NCI-H2029 treated with DMSO at 0.1 percent for 48 hours (cell line): ENCODE measurements around the gene TMED4.
"Not testable (repeated sequence)": the region's sequence is repeated elsewhere in the genome, so short reads cannot be mapped to it uniquely, and the experiment has no call there.

Source experiments
- DNase-seq: peaks from one replicate; lab custom pipeline; 2025; lab: John Stamatoyannopoulos, UW

TMED4 gene

GRCh38 chr7:44607141-44608068, 25.4 kb upstream of the TMED4 start:
- no peak for DNase-seq

- DNase-seq, result peak; percentile 93
Measured at GRCh38 chr7:44606341-44607140, 24.5 kb upstream of the TMED4 start, which contains the start of gene OGDH. OGDH (plus strand) TSS chr7:44606627; CDS start chr7:44624344, 17,717 bp downstream.

DNA sequence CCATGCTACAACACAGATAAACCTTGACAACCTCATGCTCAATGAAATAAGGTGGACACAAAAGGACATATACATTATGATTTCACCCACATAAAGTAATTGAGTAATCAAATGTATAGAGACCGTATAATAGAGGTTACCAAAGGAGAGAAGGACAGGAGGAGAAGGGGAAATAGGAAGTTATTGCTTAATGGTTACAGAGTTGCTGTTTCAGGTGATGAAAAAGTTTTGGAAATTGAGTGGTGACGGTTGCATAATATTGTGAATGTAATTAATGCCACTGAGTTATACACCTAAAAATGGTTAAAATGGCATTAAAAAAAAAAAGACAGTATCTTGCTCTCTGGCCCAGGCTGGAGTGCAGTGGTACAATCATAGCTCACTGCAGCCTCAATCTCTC, 22.9 kb upstream of the TMED4 start:
- no peak for DNase-seq

DNA sequence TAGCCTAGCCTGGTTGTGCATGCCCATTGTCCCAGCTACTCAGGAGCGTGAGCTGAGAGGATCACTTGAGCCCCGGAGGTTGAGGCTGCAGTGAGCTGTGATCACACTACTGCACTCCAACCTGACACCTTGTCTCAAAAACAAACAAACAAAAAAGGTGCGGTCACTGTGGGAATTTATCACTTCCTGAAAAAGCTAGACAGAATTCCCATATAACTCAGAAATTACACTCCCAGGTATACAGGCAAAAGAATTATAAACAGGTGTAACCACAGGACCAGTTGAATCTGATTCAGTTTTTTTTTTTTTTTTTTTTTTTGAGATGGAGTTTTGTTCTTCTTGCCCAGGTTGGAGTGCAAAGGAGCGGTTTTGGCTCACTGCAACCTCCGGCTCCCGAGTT, 21.2 kb upstream of the TMED4 start:
- peak; percentile 36 for DNase-seq

GRCh38 chr7:44602576-44602910, 20.5 kb upstream of the TMED4 start:
- DNase-seq, result no peak

DNA sequence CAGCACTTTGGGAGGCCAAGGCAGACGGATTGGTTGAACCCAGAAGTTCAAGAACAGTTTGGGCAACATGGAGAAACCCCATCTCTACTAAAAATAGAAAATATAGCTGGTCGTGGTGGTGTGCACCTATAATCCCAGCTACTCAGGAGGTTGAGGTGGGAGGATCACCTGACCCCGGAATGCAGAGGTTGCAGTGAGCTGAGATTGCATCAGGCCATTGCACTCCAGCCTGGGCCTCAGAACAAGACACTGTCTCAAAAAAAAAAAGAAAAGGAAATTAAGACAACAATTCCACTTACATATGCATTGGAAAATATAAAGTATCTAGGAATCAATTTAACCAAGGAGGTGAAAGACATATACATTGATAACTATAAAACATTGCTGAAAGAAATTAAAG, 17.2 kb upstream of the TMED4 start:
- DNase-seq, result no peak

- not testable (repeated sequence) for DNase-seq
Measured at GRCh38 chr7:44597181-44597580, 15.2 kb upstream of the TMED4 start.

DNA sequence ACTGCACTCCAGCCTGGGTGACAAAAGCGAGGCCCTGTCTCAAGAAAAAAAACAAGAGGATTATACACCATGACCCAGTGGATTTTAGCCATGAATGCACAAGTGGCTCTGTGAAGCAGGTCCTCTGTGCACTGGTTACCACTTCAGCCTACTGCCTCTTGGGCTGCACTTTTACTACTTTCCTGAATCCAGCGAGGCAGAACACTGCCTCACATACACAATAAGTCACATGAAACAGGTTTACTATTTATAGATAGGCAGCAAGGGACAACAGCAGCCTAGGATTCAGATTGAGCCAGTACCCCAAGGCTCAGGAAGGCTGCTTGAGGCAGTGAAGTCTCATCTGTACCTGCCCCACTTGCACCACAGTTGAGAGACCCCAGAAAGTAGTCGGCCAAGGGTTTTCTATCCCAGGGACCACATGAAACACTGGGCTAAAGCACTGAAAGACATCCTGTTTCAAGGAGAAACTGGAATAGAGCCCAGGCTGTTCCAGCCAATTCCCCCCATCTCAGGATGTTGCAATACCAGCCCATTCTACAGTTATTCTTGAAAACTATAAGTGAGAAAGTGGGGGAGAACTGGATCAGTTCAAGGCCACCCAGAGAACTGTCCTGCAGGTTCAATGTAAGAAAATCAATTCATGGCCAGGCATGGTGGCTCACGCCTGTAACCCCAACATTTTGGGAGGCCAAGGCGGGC, 14.1 kb upstream of the TMED4 start:
- DNase-seq, result no peak

- no peak for DNase-seq
Measured at GRCh38 chr7:44590910-44591309, 8.9 kb upstream of the TMED4 start.

DNA sequence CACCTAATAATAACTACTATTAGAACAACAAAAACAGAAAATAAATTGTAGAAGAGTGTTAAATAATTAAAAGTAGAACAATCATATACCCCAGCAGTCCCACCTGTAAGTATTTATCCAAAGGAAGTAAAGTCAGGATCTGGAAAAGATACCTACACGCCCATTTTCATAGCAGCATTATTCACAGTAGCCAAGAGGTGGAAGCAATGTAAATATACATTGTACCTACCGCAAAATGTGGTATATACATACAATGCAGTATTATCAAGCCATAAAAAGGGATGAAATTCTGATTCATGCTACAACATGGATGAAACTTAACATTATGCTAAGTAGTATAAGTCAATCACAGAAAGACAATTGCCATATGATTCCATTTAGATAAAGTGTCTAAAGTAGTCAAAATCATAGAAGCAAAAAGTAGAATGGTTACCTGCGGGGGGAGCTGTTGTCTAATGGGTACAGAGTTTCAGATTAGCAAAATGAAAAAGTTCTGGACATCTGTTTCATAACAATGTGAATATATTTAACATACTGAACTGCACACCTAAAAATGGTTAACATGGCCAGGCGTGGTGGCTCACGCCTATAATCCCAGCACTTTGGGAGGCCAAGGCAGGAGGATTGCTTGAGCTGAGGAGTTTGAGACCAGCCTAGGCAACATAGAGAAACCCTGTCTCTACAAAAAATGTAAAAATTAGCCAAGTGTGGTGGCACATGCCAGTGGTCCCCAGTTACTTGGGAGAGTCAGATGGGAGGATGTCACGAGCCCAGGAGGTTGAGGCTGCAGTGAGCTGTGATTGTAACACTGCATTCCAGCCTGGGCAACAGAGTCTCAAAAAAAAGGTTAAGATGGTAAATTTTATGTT, 6.0 kb upstream of the TMED4 start:
- DNase-seq, result peak; percentile 15

DNA sequence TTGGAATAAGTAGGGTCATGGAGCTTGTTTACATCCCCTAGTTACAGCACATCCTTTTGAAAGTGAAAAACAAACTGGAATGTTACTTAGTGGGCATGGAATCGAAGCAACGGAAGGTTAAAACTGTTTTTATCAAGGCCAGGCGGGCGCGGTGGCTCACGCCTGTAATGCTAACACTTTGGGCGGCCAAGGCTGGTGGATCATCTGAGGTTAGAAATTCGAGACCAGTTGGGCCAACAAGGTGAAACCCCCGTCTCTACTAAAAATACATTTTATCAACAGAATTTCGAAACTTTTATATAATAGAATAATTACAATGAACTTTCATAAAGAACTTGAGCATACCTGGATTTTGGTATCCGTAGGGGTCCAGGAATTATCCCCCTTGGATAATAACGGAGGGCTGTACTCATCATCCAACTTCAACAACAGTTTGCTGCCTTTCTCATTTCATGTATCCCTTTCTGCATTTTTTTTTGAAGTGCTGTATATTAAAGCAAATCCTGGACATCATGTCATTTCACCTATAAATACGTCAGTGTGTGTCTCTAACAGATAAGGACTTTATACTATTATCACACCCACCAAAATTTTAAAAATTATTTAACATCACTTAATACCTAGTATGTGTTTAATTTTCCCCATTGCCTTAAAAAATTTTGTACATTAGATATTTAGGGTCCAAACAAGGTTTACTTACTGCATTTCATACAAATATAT, 1.3 kb upstream of the TMED4 start:
- DNase-seq, result no peak

DNA sequence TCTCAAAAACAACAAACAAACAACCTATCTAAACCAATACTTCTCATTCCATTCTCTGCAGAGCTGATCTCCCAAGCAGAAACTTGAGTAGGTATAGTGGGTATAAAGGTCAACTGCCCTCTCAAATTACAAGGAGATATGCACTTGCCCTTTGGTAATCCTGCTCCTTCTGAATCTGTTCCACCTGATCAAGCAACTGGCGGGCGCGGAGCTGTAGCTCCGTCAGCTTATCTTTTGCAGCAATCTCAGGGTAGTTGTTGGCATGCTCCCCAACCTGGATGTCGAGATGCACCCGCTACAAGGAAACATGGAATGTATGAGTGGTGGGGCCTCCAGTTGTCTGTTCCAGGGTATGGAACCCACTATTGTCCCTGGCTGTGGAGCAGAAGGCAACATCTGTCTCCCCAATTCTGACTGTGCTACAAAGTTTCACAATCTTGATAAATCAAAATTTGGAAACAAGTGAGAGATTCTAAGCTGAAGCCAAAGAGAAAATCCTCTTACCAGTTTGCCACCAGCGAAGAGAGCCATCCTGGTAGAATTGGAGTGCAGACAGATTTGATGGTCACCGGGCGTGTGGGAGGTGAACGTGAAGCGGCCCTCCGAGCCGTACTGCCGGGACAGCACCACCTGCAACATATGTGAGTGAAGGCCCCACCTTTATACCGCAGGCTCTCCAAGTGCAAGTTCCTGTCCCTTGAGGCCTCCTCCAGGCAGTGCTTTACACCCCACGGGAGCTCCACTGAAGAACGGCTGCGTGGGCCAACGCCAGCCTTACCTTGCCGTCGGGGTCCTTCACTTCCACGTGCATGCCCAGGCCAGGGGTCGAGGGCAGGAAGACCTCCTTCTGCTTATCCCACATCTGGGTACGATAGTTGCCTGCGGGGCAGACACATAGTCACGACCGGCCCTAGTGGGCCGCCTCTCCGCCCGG, 819 bp downstream of the TMED4 start:
- DNase-seq, result peak; percentile 33

GRCh38 chr7:44576228-44576627, 5.8 kb downstream of the TMED4 start:
- DNase-seq, result no peak

- DNase-seq, result no peak
Measured at GRCh38 chr7:44575054-44575453, 7.0 kb downstream of the TMED4 start.

DNA sequence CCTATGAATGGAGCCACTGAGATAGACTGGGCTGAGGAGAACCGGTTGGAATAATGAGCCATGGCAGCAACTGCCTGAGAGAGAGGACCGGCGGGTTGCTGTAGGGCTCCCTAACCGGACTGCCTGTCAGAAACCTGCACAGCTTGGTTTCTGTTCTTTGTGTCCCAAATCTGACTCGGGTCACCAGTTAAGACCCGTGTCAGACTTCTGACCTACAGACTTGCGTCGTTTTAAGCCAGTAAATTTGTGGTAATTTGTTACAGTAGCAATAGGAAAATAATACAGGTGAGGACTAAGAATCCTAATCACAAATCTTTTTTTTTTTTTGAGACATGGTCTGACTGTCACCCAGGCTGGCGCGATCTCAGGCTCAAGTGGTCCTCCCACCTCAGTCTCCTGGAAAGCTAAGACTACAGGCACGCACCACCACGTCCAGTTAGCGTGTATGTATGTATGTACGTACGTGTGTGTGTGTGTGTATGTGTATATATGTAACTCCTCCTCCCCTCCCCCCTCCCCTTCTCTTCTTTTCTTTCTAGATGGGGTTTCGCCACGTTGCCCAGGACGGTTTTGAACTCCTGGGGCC, 7.7 kb downstream of the TMED4 start:
- DNase-seq, result peak; percentile 20

GRCh38 chr7:44573464-44574286, 8.4 kb downstream of the TMED4 start, which contains the start of gene DDX56:
DDX56 (minus strand) TSS chr7:44573908; CDS start chr7:44573895, 13 bp downstream.
- DNase-seq, result peak; percentile 72

GRCh38 chr7:44572771-44573170, 9.3 kb downstream of the TMED4 start:
- DNase-seq, result no peak

- DNase-seq, result no peak
Measured at GRCh38 chr7:44569959-44570358, 12.1 kb downstream of the TMED4 start.
